ENCODE results near the gene PGGHG.
"Not testable (repeated sequence)": the region's sequence is repeated elsewhere in the genome, so short reads cannot be mapped to it uniquely, and the experiment has no call there.

Gene PGGHG

GRCh38 chr11:330694-331357 lies 41.9 kb downstream of the PGGHG start:
- Histone ChIP-seq H3K27me3 (ENCODE audit: control insufficient read depth, insufficient read depth, low read length) (no peaks in the 10 kb centered on the region), H3K4me1 (no peaks in the 10 kb centered on the region), H3K9ac (no peak overlapping the region), H3K4me2 (ENCODE audit: low read length) (no peak overlapping the region), H3K4me3 (ENCODE audit: low read depth, low read length) (no peak overlapping the region), H3K36me3 (ENCODE audit: control insufficient read depth, insufficient read depth, low read length) (no peaks in the 10 kb centered on the region), H3K9me3 (ENCODE audit: control insufficient read depth, low read length) (no peaks in the 10 kb centered on the region), H3K79me2 (no peaks in the 10 kb centered on the region), H3K27ac (no peak overlapping the region), H2AFZ (no peak overlapping the region)
- TF ChIP-seq CTCF (IDR thresholded peaks at IDR 0.05): no peak

DNA sequence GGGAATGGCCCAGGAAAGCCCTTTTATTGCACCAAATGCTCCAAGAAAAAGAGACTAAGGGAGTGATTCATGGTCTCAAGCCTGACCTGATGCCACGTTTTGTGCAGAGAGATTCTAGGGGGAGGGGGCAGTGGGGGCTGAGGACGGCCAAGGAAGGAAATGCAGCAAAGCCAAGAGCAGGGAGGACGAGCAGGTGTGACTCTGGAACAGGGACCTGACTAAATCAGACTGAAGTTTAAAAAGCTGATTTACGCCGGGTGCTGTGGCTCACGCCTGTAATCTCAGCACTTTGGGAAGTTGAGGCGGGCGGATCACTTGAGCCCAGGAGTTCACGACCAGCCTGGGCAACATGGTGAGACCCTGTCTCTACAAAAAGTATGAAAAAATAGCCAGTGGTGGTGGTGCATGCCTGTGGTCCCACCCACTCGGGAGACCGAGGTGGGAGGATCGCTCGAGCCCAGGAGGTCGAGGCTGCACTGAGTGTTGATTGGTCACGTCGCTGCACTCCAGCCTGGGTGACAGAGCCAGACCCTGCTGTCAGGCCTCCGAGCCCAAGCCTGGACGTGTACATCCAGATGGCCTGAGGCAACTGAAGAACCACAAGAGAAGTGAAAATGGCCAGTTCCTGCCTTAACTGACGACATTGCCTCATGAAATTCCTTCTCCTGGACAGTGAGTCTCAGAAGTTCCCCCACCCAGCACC lies 42.6 kb downstream of the PGGHG start:
- H3K4me1 ChIP-seq: no peaks in the 10 kb centered on the region
- no peak for TF ChIP-seq CTCF (IDR thresholded peaks at IDR 0.05)
- H3K36me3 ChIP-seq (ENCODE audit: control insufficient read depth, insufficient read depth, low read length): no peaks in the 10 kb centered on the region
- H3K4me3 ChIP-seq (ENCODE audit: low read depth, low read length): no peak overlapping the region
- H3K4me2 ChIP-seq (ENCODE audit: low read length): no peak overlapping the region
- no peak overlapping the region for H3K9ac ChIP-seq
- H3K79me2 ChIP-seq: no peaks in the 10 kb centered on the region
- H3K9me3 ChIP-seq (ENCODE audit: control insufficient read depth, low read length): no peaks in the 10 kb centered on the region
- no peak overlapping the region for H3K27ac ChIP-seq
- H3K27me3 ChIP-seq (ENCODE audit: control insufficient read depth, insufficient read depth, low read length): no peaks in the 10 kb centered on the region
- H2AFZ ChIP-seq: no peak overlapping the region

DNA sequence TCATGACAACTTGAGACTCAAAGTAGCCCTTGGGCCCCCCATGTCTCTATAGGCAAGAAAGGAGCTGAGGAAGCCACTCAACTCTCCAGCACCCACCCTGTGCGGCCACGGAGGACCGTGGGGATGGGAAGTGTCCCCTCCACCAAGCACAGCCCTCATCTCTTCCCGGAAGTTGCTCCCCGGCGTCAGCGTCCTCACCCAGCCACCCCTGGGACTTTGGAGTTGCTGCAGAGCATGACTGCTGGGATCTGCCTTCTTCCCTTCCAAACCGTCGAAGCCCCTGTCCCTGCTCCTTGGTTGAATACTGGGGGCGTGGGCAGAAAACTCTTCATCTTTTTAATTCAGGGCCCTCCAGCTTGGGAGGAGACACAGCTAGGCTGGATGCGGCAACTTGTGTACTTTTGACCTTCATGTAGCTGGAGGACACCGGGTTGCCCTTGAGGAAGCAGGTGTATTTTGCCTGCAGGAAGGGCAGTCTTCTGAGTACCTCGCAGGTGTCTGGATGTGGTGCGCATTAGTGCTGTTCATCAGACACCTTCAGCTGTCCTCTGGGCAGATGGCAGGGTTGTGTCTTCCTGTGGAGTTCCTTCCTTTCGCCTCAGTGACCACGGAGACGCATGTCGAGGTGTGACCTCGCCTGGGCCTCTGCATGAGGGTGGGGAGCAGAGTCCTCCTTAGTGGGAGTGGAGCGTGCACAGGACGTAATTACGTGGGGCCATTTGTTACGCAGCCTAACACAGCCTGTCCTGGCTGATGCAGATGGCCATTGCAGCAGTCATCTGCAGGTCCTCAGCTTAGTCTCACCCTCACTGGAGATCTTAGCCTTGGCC lies 43.9 kb downstream of the PGGHG start:
- no peak overlapping the region for H3K27ac ChIP-seq
- no peak for TF ChIP-seq CTCF (IDR thresholded peaks at IDR 0.05)

DNA sequence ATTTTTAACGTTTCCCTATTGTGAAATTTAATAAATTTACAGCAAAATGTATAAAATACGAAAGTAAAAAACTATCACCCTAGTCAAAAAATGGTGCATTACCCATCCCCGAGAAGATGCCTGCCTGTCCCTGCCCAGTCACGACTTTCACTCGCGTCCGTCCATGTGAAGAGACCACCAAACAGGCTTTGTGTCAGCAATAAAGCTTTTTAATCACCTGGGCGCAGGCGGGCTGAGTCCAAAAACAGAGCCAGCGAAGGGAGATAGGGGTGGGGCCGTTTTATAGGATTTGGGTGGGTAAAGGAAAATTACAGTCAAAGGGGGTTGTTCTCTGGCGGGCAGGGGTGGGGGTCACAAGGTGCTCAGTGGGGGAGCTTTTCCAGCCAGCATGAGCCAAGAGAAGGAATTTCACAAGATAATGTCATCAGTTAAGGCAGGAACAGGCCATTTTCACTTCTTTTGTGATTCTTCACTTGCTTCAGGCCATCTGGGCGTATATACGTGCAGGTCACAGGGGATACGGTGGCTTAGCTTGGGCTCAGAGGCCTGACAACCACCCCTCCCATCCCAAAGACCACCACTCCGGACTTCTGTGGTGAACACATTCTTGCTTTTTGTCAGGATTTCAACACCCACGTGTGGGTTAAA lies 44.8 kb downstream of the PGGHG start:
- H3K9ac ChIP-seq; H3K9me3 ChIP-seq (ENCODE audit: control insufficient read depth, low read length); H3K4me1 ChIP-seq; H3K4me2 ChIP-seq (ENCODE audit: low read length); H3K4me3 ChIP-seq (ENCODE audit: low read depth, low read length); H3K36me3 ChIP-seq (ENCODE audit: control insufficient read depth, insufficient read depth, low read length); H3K79me2 ChIP-seq; H3K27me3 ChIP-seq (ENCODE audit: control insufficient read depth, insufficient read depth, low read length); H2AFZ ChIP-seq: not testable (repeated sequence)
- H3K27ac ChIP-seq: peak overlapping the region; percentile 15

More for the DNA sequence above, 43.9 kb downstream of the PGGHG start:
- Histone ChIP-seq H3K4me1 (no peaks in the 10 kb centered on the region), H3K4me2 (ENCODE audit: low read length) (no peak overlapping the region), H3K9ac (no peak overlapping the region), H3K36me3 (ENCODE audit: control insufficient read depth, insufficient read depth, low read length) (no peaks in the 10 kb centered on the region), H3K27me3 (ENCODE audit: control insufficient read depth, insufficient read depth, low read length) (no peaks in the 10 kb centered on the region), H2AFZ (no peak overlapping the region), H3K9me3 (ENCODE audit: control insufficient read depth, low read length) (no peaks in the 10 kb centered on the region), H3K4me3 (ENCODE audit: low read depth, low read length) (no peak overlapping the region), H3K79me2 (no peaks in the 10 kb centered on the region)

Data from parathyroid adenoma (tissue), 2 donors.